Sigmoid colon (tissue), 3 donors: ENCODE results near the gene SLC38A8.

Source experiments
- POLR2A ChIP-seq, 2 donors: fragments of 450-650 bp; IDR thresholded peaks; one replicate each; pipeline ENCODE4 v1.6.1; 2016; ENCODE audit warnings: antibody characterized with exemption in 2 of 2, mild to moderate bottlenecking in 2 of 2, moderate library complexity in 2 of 2
- TF ChIP-seq, protein P1 (sequence below), 4 experiments: fragments of 450-650 bp in 3 of 4; fragments of 200-600 bp in 1 of 4; IDR thresholded peaks; one replicate each; pipeline ENCODE4 v1.5.1; 2016 to 2019; ENCODE audit warnings: antibody characterized with exemption in 4 of 4, mild to moderate bottlenecking in 3 of 4, moderate library complexity in 2 of 4

DNA sequence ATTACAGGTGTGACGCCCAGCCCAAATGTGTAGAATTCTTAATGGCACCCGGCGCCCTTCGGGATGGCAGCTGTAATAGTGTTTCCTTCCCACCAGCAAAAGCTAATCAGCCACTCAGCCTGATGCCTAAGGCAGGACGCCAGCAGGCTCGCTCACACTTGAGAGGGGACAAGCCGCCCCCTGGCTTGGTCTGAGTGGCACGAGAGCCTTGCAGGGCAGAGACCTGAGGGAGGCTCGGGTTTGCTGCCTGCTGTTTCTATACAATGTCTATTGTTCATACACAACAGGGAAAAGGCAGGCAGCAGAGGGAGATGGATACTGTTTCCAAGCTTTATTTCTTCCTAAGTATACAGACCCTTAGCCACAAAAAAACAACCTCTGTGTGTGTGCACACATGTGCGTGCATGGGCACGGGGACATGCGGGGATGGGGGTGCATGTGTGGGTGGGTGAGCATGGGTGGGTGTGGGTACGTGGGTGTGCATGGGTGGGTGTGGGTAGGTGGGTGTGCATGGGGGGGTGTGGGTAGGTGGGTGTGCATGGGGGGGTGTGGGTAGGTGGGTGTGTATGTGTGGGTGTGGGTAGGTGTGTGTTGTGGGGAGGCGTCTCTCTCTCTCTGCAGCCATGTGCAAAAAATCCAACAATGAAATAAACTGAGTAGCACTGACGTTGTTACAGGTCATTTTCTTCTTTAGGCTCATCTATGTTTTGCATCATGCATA, 10.0 kb downstream of the SLC38A8 start:
- no peak for TF ChIP-seq POLR2A (IDR thresholded peaks at IDR 0.05)
- TF ChIP-seq, protein P1, sequence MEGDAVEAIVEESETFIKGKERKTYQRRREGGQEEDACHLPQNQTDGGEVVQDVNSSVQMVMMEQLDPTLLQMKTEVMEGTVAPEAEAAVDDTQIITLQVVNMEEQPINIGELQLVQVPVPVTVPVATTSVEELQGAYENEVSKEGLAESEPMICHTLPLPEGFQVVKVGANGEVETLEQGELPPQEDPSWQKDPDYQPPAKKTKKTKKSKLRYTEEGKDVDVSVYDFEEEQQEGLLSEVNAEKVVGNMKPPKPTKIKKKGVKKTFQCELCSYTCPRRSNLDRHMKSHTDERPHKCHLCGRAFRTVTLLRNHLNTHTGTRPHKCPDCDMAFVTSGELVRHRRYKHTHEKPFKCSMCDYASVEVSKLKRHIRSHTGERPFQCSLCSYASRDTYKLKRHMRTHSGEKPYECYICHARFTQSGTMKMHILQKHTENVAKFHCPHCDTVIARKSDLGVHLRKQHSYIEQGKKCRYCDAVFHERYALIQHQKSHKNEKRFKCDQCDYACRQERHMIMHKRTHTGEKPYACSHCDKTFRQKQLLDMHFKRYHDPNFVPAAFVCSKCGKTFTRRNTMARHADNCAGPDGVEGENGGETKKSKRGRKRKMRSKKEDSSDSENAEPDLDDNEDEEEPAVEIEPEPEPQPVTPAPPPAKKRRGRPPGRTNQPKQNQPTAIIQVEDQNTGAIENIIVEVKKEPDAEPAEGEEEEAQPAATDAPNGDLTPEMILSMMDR (IDR thresholded peaks at IDR 0.05) = no peak
